Endothelial cell of umbilical vein (primary cell): ENCODE measurements around the gene RGPD4. TPM values are rescaled to one million over a fixed set of nuclear protein-coding genes. Genes with fewer than 3 reads are reported as not detected.

ENCODE experiments used
- BruUV-seq: library from RNA; stranded (reverse); fragments of 400-500 nt; replicated peaks from 2 replicates; lab custom pipeline; 2021; lab: Mats Ljungman, UMichigan
- CTCF ChIA-PET: fragments of 300-600, 350-600 bp; sonication (Branson Sonifier 250); formaldehyde crosslinking; loops from one replicate; lab custom pipeline; 2021; ENCODE audit warnings: antibody characterized with exemption, inconsistent platforms; lab: Charles Lee
- POLR2A ChIA-PET: fragments of 300-600, 350-600 bp; sonication (Branson Sonifier 250); formaldehyde crosslinking; loops from one replicate; lab custom pipeline; 2021; ENCODE audit warnings: antibody characterized with exemption, inconsistent platforms; lab: Charles Lee
- DNase-seq: peaks from one replicate; pipeline ENCODE4 v3.0.0-alpha.2; 2011; ENCODE audit warnings: low read depth, low spot score
- FAIRE-seq: peaks from 2 replicates; lab custom pipeline; 2011; peaks lifted over from hg19 to GRCh38; lab: Jason Lieb, UNC
- H2AFZ ChIP-seq: 2 replicates; pipeline ENCODE4 v1.6.0; 2012; ENCODE audit warnings: low read depth, low read length, control low read depth, inconsistent platforms
- H3K27ac ChIP-seq: 2 replicates; pipeline ENCODE4 v1.5.1; 2011; ENCODE audit warnings: low read depth, mild to moderate bottlenecking, control low read depth, low read length, moderate library complexity; ENCODE audit not compliant: insufficient read depth
- H3K27me3 ChIP-seq, 2 experiments: 2 replicates each; pipeline versions ENCODE4 v1.6.0 to v1.6.1; 2011; ENCODE audit warnings: low read length in 2 of 2, mixed read lengths in 1 of 2; ENCODE audit not compliant: control insufficient read depth in 2 of 2, insufficient read depth in 2 of 2
- H3K36me3 ChIP-seq, 2 experiments: 2 replicates in 1 of 2; 3 replicates in 1 of 2; pipeline ENCODE4 v1.5.1; 2011; ENCODE audit warnings: low read length in 2 of 2, mild to moderate bottlenecking in 1 of 2, moderate library complexity in 1 of 2; ENCODE audit not compliant: control insufficient read depth in 2 of 2, insufficient read depth in 2 of 2; ENCODE audit errors: extremely low read depth in 1 of 2
- H3K4me1 ChIP-seq: 3 replicates; pipeline ENCODE4 v1.5.1; 2011; ENCODE audit warnings: mild to moderate bottlenecking, low read length; ENCODE audit not compliant: control insufficient read depth, insufficient read depth; ENCODE audit errors: extremely low read depth
- H3K4me2 ChIP-seq: 2 replicates; pipeline ENCODE4 v1.6.1; 2011; ENCODE audit warnings: low read length, control low read depth, mixed read lengths; ENCODE audit not compliant: insufficient read depth
- H3K4me3 ChIP-seq, 3 experiments: fragments of 200-600 bp in 1 of 3; sonication (generic), shearing (Covaris generic) in 1 of 3; replicated peaks in 1 of 3; 2 replicates each; pipeline ENCODE4 v1.5.1; 2011 to 2016; ENCODE audit warnings: control low read depth in 3 of 3, low read length in 3 of 3, mild to moderate bottlenecking in 2 of 3, inconsistent platforms in 1 of 3, low read depth in 1 of 3, moderate library complexity in 1 of 3; ENCODE audit not compliant: insufficient read depth in 1 of 3
- H3K79me2 ChIP-seq: 2 replicates; pipeline ENCODE4 v1.6.0; 2012; ENCODE audit warnings: low read length, inconsistent platforms; ENCODE audit not compliant: control insufficient read depth, insufficient read depth
- H3K9ac ChIP-seq: replicated peaks from 2 replicates; pipeline ENCODE3; 2011; ENCODE audit warnings: low read length, control low read depth; ENCODE audit not compliant: insufficient read depth; ENCODE audit errors: extremely low read depth
- H3K9me1 ChIP-seq: replicated peaks from 3 replicates; pipeline ENCODE4 v1.6.0; 2011; ENCODE audit warnings: mild to moderate bottlenecking, low read length; ENCODE audit not compliant: control insufficient read depth, insufficient read depth; ENCODE audit errors: extremely low read depth
- H3K9me3 ChIP-seq: replicated peaks from 2 replicates; pipeline ENCODE4 v1.5.1; 2012; ENCODE audit warnings: low read length, inconsistent platforms; ENCODE audit not compliant: control insufficient read depth, insufficient read depth
- H4K20me1 ChIP-seq: replicated peaks from 2 replicates; pipeline ENCODE3; 2011; ENCODE audit warnings: mild to moderate bottlenecking, low read length; ENCODE audit not compliant: control insufficient read depth, insufficient read depth; ENCODE audit errors: extremely low read depth
- EZH2 ChIP-seq: IDR thresholded peaks from 2 replicates; pipeline ENCODE4 v1.6.1; 2012; ENCODE audit warnings: borderline replicate concordance, low read depth, mild to moderate bottlenecking, moderate library complexity, low read length, inconsistent platforms; ENCODE audit not compliant: severe bottlenecking
- FOS ChIP-seq: IDR thresholded peaks from 2 replicates; pipeline ENCODE4 v1.6.1; 2011; ENCODE audit warnings: mild to moderate bottlenecking, low read length, moderate library complexity, borderline replicate concordance; ENCODE audit not compliant: insufficient read depth
- GATA2 ChIP-seq: IDR thresholded peaks from 2 replicates; pipeline ENCODE4 v1.7.0; 2011; ENCODE audit warnings: low read depth, mild to moderate bottlenecking, moderate library complexity, mixed read lengths, low read length; ENCODE audit not compliant: insufficient read length, insufficient read depth
- MYC ChIP-seq: IDR thresholded peaks from one replicate; pipeline ENCODE4 v1.6.1; 2011; ENCODE audit warnings: mild to moderate bottlenecking, low read depth, low read length
- POLR2A ChIP-seq: IDR thresholded peaks from 2 replicates; pipeline ENCODE4 v1.6.1; 2012; ENCODE audit warnings: low read depth, mild to moderate bottlenecking, control low read depth, low read length
- POLR2AphosphoS5 ChIP-seq: IDR thresholded peaks from 2 replicates; pipeline ENCODE4 v1.6.1; 2012; ENCODE audit warnings: low read depth, mild to moderate bottlenecking, control low read depth, low read length, moderate library complexity; ENCODE audit not compliant: insufficient read depth
- dilution Hi-C: fragments of 300-500 bp; cut with MboI; formaldehyde crosslinking; loops from one replicate; pipeline ENCODE4 v1.15.0; 2019; ENCODE audit warnings: low sequenced_read_pairs; ENCODE audit not compliant: extremely low pct_ligation_motif_present
- intact Hi-C: fragments of 100-400 bp; cut with micrococcal nuclease; formaldehyde crosslinking; loops from one replicate; pipeline ENCODE4 v1.10.0; 2022
- polyA plus RNA-seq, 4 experiments: library from polyadenylated mRNA; depleted of rRNA in 3 of 4; stranded (reverse) in 3 of 4; unstranded in 1 of 4; fragments of >200 nt; gene quantifications; 2 replicates each; pipeline versions ENCODE4 v1.2.1 to v1.2.3, GENCODE V29; 2011 to 2012; ENCODE audit warnings: missing spikeins in 1 of 4
- total RNA-seq: library from RNA; stranded (reverse); gene quantifications from 2 replicates; pipeline ENCODE4 v1.2.3, GENCODE V29; 2021
- TF ChIP-seq, protein P1 (sequence below): IDR thresholded peaks from 2 replicates; pipeline ENCODE4 v1.6.1; 2011; ENCODE audit not compliant: insufficient read depth, insufficient read length
- TF ChIP-seq, protein P2 (sequence below), 2 donors: IDR thresholded peaks; 1 replicate in 1 of 2; 2 replicates in 1 of 2; pipeline ENCODE4 v1.5.1; 2011; ENCODE audit warnings: low read length in 2 of 2, mild to moderate bottlenecking in 2 of 2, moderate library complexity in 2 of 2, control low read depth in 1 of 2, inconsistent platforms in 1 of 2, low read depth in 1 of 2; ENCODE audit not compliant: insufficient read depth in 1 of 2; ENCODE audit errors: extremely low read depth in 1 of 2

RGPD4 gene
- total and polyA plus RNA-seq, 2 donors (not counting 3 experiments of a cell fraction or from before 2014, with no cell fraction given) = not detected

DNA sequence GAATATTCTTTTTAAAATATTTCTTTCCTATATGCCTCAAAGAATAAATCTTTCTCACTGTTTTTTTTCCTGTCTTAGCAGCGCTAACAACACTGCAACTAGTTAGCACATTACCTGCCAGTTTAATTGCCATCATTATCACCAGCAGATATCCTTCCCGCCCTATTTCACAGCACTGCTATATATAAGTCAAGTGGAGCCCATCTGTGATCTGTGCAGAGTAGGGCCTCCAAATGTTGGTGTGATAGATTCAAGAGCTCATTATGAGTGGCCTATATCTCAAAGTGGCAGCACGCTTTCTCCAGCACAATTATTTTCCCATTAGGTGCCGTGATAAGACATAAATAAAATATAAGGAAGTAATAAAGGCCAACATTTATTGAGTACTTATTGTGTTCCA lies 19.8 kb upstream of the RGPD4 start:
- Histone ChIP-seq H3K27me3 (no peaks in the 10 kb centered on the region), H3K4me1 (no peaks in the 10 kb centered on the region), H3K36me3 (no peaks in the 10 kb centered on the region), H4K20me1 (no peaks in the 10 kb centered on the region), H3K27ac (no peak overlapping the region), H3K4me2 (no peak overlapping the region), H3K9me3 (no peaks in the 10 kb centered on the region), H3K79me2 (no peaks in the 10 kb centered on the region), H3K4me3 (no peak overlapping the region), H2AFZ (no peak overlapping the region), H3K9ac (no peak overlapping the region), H3K9me1 (no peaks in the 10 kb centered on the region)
- intact Hi-C loops (no loop called here), dilution Hi-C loops (no loop called here)
- ChIA-PET CTCF (no interaction called here), POLR2A (no interaction called here)
- no peak for DNase-seq
- TF ChIP-seq GATA2 (no peak), FOS (no peak), POLR2AphosphoS5 (no peak), MYC (no peak), EZH2 (no peak), POLR2A (no peak)
- TF ChIP-seq, protein P1, sequence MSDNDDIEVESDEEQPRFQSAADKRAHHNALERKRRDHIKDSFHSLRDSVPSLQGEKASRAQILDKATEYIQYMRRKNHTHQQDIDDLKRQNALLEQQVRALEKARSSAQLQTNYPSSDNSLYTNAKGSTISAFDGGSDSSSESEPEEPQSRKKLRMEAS = no peak
- TF ChIP-seq, protein P2, sequence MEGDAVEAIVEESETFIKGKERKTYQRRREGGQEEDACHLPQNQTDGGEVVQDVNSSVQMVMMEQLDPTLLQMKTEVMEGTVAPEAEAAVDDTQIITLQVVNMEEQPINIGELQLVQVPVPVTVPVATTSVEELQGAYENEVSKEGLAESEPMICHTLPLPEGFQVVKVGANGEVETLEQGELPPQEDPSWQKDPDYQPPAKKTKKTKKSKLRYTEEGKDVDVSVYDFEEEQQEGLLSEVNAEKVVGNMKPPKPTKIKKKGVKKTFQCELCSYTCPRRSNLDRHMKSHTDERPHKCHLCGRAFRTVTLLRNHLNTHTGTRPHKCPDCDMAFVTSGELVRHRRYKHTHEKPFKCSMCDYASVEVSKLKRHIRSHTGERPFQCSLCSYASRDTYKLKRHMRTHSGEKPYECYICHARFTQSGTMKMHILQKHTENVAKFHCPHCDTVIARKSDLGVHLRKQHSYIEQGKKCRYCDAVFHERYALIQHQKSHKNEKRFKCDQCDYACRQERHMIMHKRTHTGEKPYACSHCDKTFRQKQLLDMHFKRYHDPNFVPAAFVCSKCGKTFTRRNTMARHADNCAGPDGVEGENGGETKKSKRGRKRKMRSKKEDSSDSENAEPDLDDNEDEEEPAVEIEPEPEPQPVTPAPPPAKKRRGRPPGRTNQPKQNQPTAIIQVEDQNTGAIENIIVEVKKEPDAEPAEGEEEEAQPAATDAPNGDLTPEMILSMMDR (IDR thresholded peaks at IDR 0.05; ENCODE audit: extremely low read depth in 1 of 2, insufficient read depth in 1 of 2, low read depth in 1 of 2, low read length in 2 of 2) = no peak
- BruUV-seq = no TSS peak
- FAIRE-seq = no peak
